Measurements from ENCODE around the gene VENTX.

DNA sequence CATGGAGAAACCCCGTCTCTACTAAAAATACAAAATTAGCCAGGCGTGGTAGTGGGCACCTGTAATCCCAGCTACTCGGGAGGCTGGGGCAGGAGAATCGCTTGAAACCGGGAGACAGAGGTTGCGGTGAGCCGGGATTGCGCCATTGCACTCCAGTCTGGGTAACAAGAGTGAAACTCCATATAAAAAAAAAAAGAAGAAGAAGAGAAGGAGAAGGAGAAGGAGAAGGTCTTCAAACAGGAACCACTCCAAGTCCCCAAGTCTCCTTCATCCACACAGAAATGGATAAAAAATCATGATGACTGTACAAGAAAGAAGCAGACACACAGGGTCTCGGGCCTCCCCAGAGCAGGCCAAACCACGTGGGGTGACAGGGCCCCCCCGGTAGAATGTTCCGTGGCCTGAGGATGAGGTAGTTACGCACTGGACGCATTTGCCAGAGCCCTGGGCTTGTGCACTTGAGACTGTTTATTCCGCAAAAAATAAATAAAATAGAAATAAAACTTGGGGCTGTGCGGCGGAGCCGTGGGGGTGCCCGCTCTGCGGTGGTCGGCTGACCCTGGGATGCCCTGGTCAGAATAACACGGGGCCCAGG lies 15.8 kb downstream of the VENTX start:
- TF ChIP-seq, protein P1, sequence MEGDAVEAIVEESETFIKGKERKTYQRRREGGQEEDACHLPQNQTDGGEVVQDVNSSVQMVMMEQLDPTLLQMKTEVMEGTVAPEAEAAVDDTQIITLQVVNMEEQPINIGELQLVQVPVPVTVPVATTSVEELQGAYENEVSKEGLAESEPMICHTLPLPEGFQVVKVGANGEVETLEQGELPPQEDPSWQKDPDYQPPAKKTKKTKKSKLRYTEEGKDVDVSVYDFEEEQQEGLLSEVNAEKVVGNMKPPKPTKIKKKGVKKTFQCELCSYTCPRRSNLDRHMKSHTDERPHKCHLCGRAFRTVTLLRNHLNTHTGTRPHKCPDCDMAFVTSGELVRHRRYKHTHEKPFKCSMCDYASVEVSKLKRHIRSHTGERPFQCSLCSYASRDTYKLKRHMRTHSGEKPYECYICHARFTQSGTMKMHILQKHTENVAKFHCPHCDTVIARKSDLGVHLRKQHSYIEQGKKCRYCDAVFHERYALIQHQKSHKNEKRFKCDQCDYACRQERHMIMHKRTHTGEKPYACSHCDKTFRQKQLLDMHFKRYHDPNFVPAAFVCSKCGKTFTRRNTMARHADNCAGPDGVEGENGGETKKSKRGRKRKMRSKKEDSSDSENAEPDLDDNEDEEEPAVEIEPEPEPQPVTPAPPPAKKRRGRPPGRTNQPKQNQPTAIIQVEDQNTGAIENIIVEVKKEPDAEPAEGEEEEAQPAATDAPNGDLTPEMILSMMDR (IDR thresholded peaks at IDR 0.05), result no peak
- TF ChIP-seq POLR2A (IDR thresholded peaks at IDR 0.05), result no peak
- no peak for TF ChIP-seq EP300 (IDR thresholded peaks at IDR 0.05)
- no peak for TF ChIP-seq POLR2AphosphoS5 (IDR thresholded peaks at IDR 0.05)
